Glomerular visceral epithelial cell (primary cell): ENCODE data around the gene RTL1.

Experiments used
- DNase-seq: peaks from one replicate; pipeline ENCODE4 v3.0.0-alpha.2; 2016; ENCODE audit errors: extremely low spot score

Gene RTL1

GRCh38 chr14:100903672-100904185 is at the start of gene RTL1:
Gene RTL1, minus strand, starts transcription at chr14:100903722. Its CDS starts 18,934 bp downstream, at chr14:100884788.
- DNase-seq = no peak

GRCh38 chr14:100950024-100950423 is 46.5 kb upstream of the RTL1 start:
- no peak for DNase-seq

GRCh38 chr14:100944052-100944451 is 40.5 kb upstream of the RTL1 start:
- no peak for DNase-seq

- DNase-seq = no peak
Measured at GRCh38 chr14:100930270-100930669, 26.7 kb upstream of the RTL1 start.

GRCh38 chr14:100915560-100915959 is 12.0 kb upstream of the RTL1 start:
- no peak for DNase-seq

- DNase-seq = no peak
Measured at GRCh38 chr14:100914597-100915021, 11.1 kb upstream of the RTL1 start.

GRCh38 chr14:100911665-100912316 is 8.3 kb upstream of the RTL1 start:
- no peak for DNase-seq

GRCh38 chr14:100910888-100911664 is 7.6 kb upstream of the RTL1 start:
- DNase-seq = no peak

- no peak for DNase-seq
Measured at GRCh38 chr14:100909439-100909838, 5.9 kb upstream of the RTL1 start.

GRCh38 chr14:100907240-100907639 is 3.7 kb upstream of the RTL1 start:
- no peak for DNase-seq

GRCh38 chr14:100906420-100906819 is 2.9 kb upstream of the RTL1 start:
- no peak for DNase-seq

GRCh38 chr14:100905166-100905565 is 1.6 kb upstream of the RTL1 start:
- DNase-seq = no peak

- no peak for DNase-seq
Measured at GRCh38 chr14:100904307-100905087, 975 bp upstream of the RTL1 start.

- DNase-seq = no peak
Measured at GRCh38 chr14:100903134-100903468, 421 bp downstream of the RTL1 start.

- peak; percentile 6 for DNase-seq
Measured at GRCh38 chr14:100902295-100903133, 1.0 kb downstream of the RTL1 start.

- no peak for DNase-seq
Measured at GRCh38 chr14:100901391-100902183, 1.9 kb downstream of the RTL1 start.

- peak; percentile 7 for DNase-seq
Measured at GRCh38 chr14:100900837-100901390, 2.6 kb downstream of the RTL1 start.

GRCh38 chr14:100899884-100900771 is 3.4 kb downstream of the RTL1 start:
- DNase-seq = no peak
